OCI-LY1 (cell line): ENCODE measurements around the gene LRRC8B.

Experiments used
- H2AFZ ChIP-seq: fragments of 200-600 bp; sonication (generic), shearing (Covaris generic); 2 replicates; pipeline ENCODE4 v1.6.0; 2014; ENCODE audit warnings: antibody characterized with exemption, mild to moderate bottlenecking, low read length
- H3F3A ChIP-seq: fragments of 200-600 bp; sonication (generic), shearing (Covaris generic); 2 replicates; pipeline ENCODE4 v1.6.0; 2014; ENCODE audit warnings: mild to moderate bottlenecking, antibody characterized with exemption, low read length, moderate library complexity; ENCODE audit not compliant: insufficient read depth
- H3K27ac ChIP-seq: fragments of 200-600 bp; sonication (generic); 2 replicates; pipeline ENCODE4 v1.5.1; 2014; ENCODE audit warnings: low read length, mixed run types, mild to moderate bottlenecking, low read depth; ENCODE audit not compliant: poor library complexity, severe bottlenecking
- H3K27me3 ChIP-seq: fragments of 200-600 bp; sonication (generic); 2 replicates; pipeline ENCODE4 v1.6.0; 2014; ENCODE audit warnings: antibody characterized with exemption, mild to moderate bottlenecking, low read length, moderate library complexity; ENCODE audit not compliant: insufficient read depth
- H3K36me3 ChIP-seq: fragments of 200-600 bp; sonication (generic); 2 replicates; pipeline ENCODE4 v1.6.1; 2014; ENCODE audit warnings: mild to moderate bottlenecking, antibody characterized with exemption, low read length, moderate library complexity, mixed read lengths; ENCODE audit not compliant: insufficient read depth
- H3K4me1 ChIP-seq: fragments of 200-600 bp; sonication (generic); 2 replicates; pipeline ENCODE4 v1.5.1; 2014; ENCODE audit warnings: mild to moderate bottlenecking, low read length, moderate library complexity; ENCODE audit not compliant: insufficient read depth, severe bottlenecking
- H3K4me2 ChIP-seq: fragments of 200-600 bp; sonication (generic), shearing (Covaris generic); 2 replicates; pipeline ENCODE4 v1.6.1; 2014; ENCODE audit warnings: low read length
- H3K4me3 ChIP-seq: fragments of 200-600 bp; sonication (generic); 2 replicates; pipeline ENCODE4 v1.5.1; 2014; ENCODE audit warnings: low read length, low read depth, mild to moderate bottlenecking, mixed read lengths; ENCODE audit not compliant: poor library complexity, severe bottlenecking
- H3K79me2 ChIP-seq: fragments of 200-600 bp; shearing (Covaris generic); 2 replicates; pipeline ENCODE4 v1.6.1; 2016; ENCODE audit warnings: mixed run types, low read length, mixed read lengths; ENCODE audit not compliant: insufficient read depth
- H3K9ac ChIP-seq: fragments of 200-600 bp; sonication (generic), shearing (Covaris generic); 2 replicates; pipeline ENCODE4 v1.6.1; 2014; ENCODE audit warnings: mild to moderate bottlenecking, low read length, mixed read lengths
- H3K9me2 ChIP-seq: fragments of 200-600 bp; sonication (generic), shearing (Covaris generic); 2 replicates; pipeline ENCODE4 v1.6.1; 2014; ENCODE audit warnings: low read depth, mild to moderate bottlenecking, low read length, mixed read lengths
- H3K9me3 ChIP-seq: fragments of 200-600 bp; shearing (Covaris generic); 2 replicates; pipeline ENCODE4 v1.6.1; 2014; ENCODE audit warnings: low read length, mixed read lengths
- H4K20me1 ChIP-seq: fragments of 200-600 bp; sonication (generic), shearing (Covaris generic); 2 replicates; pipeline ENCODE4 v1.6.0; 2016; ENCODE audit warnings: mild to moderate bottlenecking, low read length; ENCODE audit not compliant: insufficient read depth
- EZH2 ChIP-seq: fragments of 200-600 bp; sonication (generic), shearing (Covaris generic); IDR thresholded peaks from 2 replicates; pipeline ENCODE4 v1.8.0; 2017; ENCODE audit warnings: borderline replicate concordance, mixed run types, mild to moderate bottlenecking, antibody characterized with exemption, low read length, moderate library complexity, mixed read lengths
- TF ChIP-seq, protein P1 (sequence below): fragments of 200-600 bp; sonication (generic), shearing (Covaris generic); IDR thresholded peaks from 2 replicates; pipeline ENCODE4 v1.5.1; 2017; ENCODE audit warnings: mild to moderate bottlenecking, antibody characterized with exemption, low read length, moderate library complexity, mixed read lengths

The LRRC8B gene

GRCh38 chr1:89608319-89608983, 83.8 kb downstream of the LRRC8B start:
- no peak overlapping the region for H3K4me3 ChIP-seq
- H3K4me1 ChIP-seq, result peaks cover 56% of the 10 kb centered on the region
- peak overlapping the region; percentile 30 for H3K4me2 ChIP-seq
- no peaks in the 10 kb centered on the region for H3K9me2 ChIP-seq
- no peaks in the 10 kb centered on the region for H3K9me3 ChIP-seq
- peak overlapping the region; percentile 34; the same call in 1 of the 2 replicates for H2AFZ ChIP-seq
- H3K27me3 ChIP-seq, result no peaks in the 10 kb centered on the region
- no peaks in the 10 kb centered on the region for H3K79me2 ChIP-seq
- TF ChIP-seq, protein P1, sequence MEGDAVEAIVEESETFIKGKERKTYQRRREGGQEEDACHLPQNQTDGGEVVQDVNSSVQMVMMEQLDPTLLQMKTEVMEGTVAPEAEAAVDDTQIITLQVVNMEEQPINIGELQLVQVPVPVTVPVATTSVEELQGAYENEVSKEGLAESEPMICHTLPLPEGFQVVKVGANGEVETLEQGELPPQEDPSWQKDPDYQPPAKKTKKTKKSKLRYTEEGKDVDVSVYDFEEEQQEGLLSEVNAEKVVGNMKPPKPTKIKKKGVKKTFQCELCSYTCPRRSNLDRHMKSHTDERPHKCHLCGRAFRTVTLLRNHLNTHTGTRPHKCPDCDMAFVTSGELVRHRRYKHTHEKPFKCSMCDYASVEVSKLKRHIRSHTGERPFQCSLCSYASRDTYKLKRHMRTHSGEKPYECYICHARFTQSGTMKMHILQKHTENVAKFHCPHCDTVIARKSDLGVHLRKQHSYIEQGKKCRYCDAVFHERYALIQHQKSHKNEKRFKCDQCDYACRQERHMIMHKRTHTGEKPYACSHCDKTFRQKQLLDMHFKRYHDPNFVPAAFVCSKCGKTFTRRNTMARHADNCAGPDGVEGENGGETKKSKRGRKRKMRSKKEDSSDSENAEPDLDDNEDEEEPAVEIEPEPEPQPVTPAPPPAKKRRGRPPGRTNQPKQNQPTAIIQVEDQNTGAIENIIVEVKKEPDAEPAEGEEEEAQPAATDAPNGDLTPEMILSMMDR, result no peak
- no peak for TF ChIP-seq EZH2
- no peaks in the 10 kb centered on the region for H3F3A ChIP-seq
- peak overlapping the region; percentile 62 for H3K27ac ChIP-seq
- peak overlapping the region; percentile 22; the same call in 1 of the 2 replicates for H3K9ac ChIP-seq
- H3K36me3 ChIP-seq, result no peaks in the 10 kb centered on the region
- no peaks in the 10 kb centered on the region for H4K20me1 ChIP-seq

- Histone ChIP-seq H2AFZ (no peak overlapping the region), H3K36me3 (no peaks in the 10 kb centered on the region), H3K9me3 (no peaks in the 10 kb centered on the region), H3K4me3 (no peak overlapping the region), H3K27me3 (no peaks in the 10 kb centered on the region), H3F3A (no peaks in the 10 kb centered on the region), H3K9me2 (no peaks in the 10 kb centered on the region), H4K20me1 (no peaks in the 10 kb centered on the region), H3K9ac (peak overlapping the region; percentile 22; the same call in 1 of the 2 replicates), H3K27ac (peak overlapping the region; percentile 62), H3K79me2 (no peaks in the 10 kb centered on the region), H3K4me1 (peaks cover 56% of the 10 kb centered on the region), H3K4me2 (peak overlapping the region; percentile 30)
- TF ChIP-seq, protein P1, result no peak
- no peak for TF ChIP-seq EZH2
These were observed 84.5 kb downstream of the LRRC8B start for GRCh38 chr1:89608984-89609725.

DNA sequence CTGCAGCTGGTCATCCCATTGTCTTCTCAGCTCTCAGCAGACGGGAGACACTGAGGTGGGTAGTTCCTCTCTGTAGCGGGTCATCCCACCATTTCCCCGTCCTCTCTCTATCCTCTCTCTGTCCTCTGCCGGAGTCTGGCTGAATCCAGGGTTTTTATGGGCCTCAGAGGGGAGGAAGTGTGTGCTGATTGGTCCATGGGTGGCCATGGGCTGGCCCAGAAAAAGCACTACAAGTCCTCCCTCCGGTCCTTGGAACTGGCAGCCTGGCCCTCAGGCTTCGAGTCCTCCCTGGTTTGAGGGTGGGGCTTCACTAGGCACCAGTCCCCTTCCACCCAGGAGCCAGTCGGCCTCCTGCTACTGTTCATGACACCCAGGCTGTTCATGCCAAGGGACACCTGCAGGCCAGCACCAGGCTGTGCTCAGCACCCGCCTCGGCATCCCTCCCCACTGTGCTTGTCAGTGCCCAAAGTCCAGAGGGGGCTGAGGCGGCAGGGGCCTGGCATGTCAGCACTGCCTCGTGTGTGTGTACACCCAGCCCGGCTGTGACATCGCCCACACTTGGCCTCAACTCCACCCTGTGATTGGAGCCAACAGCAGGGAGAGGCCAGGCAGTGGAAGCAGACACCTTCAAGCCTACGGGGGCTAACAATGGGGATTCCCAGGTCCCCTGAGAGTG, 85.3 kb downstream of the LRRC8B start:
- H3K4me1 ChIP-seq, result peaks cover 56% of the 10 kb centered on the region
- no peak for TF ChIP-seq EZH2
- TF ChIP-seq, protein P1, result no peak

More for the DNA sequence above, 85.3 kb downstream of the LRRC8B start:
- H4K20me1 ChIP-seq, result no peaks in the 10 kb centered on the region
- H3K36me3 ChIP-seq, result no peaks in the 10 kb centered on the region
- H3K27ac ChIP-seq, result peak overlapping the region; percentile 62
- H3K4me3 ChIP-seq, result no peak overlapping the region
- H3K9me3 ChIP-seq, result no peaks in the 10 kb centered on the region
- no peak overlapping the region; the same call in 1 of the 2 replicates for H3K4me2 ChIP-seq
- no peaks in the 10 kb centered on the region for H3K9me2 ChIP-seq
- no peak overlapping the region; the same call in 1 of the 2 replicates for H3K9ac ChIP-seq
- no peaks in the 10 kb centered on the region for H3K27me3 ChIP-seq
- H3K79me2 ChIP-seq, result no peaks in the 10 kb centered on the region
- no peak overlapping the region for H2AFZ ChIP-seq
- H3F3A ChIP-seq, result no peaks in the 10 kb centered on the region
